A673 (cell line): ENCODE data around the gene EDEM2.

Source experiments
- CTCF ChIP-seq: fragments of 300-800, 200-600 bp; sonication (generic); conservative IDR thresholded peaks from 2 replicates; pipeline ENCODE4 v1.5.1; 2017; ENCODE audit warnings: low read depth, mild to moderate bottlenecking, antibody characterized with exemption, low read length, moderate library complexity, mixed read lengths
- EZH2 ChIP-seq: fragments of 200-600 bp; sonication (generic); IDR thresholded peaks from 2 replicates; pipeline ENCODE4 v1.6.1; 2017; ENCODE audit warnings: borderline replicate concordance, low read depth, mild to moderate bottlenecking, mixed read lengths, antibody characterized with exemption, low read length; ENCODE audit not compliant: poor library complexity, severe bottlenecking

- TF ChIP-seq CTCF (no peak), EZH2 (no peak)
These were observed 53.8 kb downstream of the EDEM2 start for GRCh38 chr20:35093267-35093884.
